NCI-H82 treated with DMSO at 0.1 percent for 48 hours (cell line): ENCODE measurements around the gene RAET1G.
"Not testable (repeated sequence)": the region's sequence is repeated elsewhere in the genome, so short reads cannot be mapped to it uniquely, and the experiment has no call there.

Source experiments
- DNase-seq: peaks from one replicate; lab custom pipeline; 2025; ENCODE audit not compliant: unreplicated experiment; lab: John Stamatoyannopoulos, UW

RAET1G gene, protein sequence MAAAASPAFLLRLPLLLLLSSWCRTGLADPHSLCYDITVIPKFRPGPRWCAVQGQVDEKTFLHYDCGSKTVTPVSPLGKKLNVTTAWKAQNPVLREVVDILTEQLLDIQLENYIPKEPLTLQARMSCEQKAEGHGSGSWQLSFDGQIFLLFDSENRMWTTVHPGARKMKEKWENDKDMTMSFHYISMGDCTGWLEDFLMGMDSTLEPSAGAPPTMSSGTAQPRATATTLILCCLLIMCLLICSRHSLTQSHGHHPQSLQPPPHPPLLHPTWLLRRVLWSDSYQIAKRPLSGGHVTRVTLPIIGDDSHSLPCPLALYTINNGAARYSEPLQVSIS

DNA sequence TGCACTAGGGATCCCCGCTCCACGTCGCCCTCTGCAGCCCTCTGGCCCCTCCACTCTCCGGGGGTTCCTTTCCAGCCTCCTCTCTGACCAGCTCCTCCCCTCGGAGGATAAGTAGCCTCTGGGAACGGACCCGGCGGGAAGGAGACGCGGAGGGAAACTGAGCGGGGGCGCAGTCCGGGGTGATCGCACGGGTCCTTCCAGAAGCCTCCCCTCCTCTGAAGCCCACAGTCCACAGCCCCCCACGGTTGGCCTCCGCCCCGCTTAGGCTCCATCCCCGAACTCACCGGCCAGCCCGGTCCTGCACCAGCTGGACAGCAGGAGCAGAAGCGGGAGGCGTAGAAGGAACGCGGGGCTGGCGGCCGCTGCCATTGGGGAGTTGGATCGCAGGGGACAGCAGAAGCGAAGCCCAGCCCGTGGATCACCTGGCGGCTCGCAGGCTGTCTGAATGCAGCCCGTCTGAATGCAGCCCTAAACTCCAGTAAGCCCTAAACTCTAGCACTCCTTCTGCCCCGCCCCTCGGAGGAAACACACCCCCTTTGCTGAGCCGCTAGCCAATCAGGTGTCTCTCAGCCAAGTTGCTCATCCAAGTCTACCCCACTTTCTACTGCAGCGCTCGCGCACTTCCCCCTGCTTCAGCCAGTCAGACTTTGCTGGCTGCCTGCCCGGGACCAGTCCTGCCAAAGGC is at the start of gene RAET1G:
RAET1G (minus strand) TSS at position 480 of the 685 bp plus-strand sequence; CDS start at position 369, 111 bp downstream.
- DNase-seq = peak; percentile 13

DNA sequence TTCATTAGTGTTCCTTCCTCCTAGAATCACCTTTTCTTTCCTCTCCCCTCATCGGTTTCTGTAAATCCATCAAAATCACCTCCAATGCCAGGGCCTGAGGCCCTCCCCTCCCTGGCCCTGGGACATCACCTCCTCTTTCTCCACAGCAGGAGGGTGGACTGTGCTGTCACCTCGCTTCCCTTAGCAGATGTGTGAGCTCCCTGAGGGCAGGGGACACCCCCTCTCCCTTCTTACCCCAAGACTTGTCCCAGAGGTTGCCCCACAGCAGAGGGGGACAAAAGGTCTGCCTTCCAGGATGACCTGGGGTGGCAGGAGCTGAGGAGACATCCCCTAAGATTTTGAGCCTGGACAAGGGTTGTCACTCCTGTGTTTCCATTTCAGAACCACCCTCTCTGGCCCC is 46.7 kb upstream of the RAET1G start:
- DNase-seq = no peak

DNA sequence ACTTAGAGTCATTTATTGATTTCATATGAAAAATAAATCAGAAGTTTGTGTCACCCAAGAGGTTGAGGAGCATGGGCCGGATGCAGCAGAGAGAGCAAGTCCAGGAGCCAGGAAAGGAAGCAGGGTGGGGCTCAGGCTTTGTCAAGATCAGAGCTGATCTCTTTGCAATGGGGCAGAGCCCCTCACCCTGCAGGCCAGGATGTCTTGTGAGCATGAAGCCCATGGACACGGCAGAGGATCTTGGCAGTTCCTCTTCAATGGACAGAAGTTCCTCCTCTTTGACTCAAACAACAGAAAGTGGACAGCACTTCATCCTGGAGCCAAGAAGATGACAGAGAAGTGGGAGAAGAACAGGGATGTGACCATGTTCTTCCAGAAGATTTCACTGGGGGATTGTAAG is 46.0 kb upstream of the RAET1G start:
- DNase-seq = not testable (repeated sequence)

DNA sequence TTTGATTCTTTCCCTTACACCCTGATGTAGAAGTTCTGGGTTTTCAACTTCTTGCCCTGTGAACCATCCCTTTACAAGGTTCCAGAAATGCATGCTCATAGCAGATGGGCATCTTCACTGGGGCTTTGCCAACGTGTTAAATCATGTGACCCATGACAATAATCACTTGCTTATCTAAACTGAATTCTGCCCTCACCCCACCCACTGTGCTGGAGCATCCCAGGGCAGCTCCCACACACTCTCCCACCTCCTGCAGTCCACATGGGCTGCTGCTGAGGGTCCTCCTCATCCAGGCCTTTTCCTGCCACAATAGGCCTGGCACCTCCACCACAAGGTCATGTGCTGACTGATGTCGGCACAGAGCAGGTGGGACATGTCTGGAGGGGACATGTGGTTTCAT is 45.1 kb upstream of the RAET1G start:
- DNase-seq = not testable (repeated sequence)

DNA sequence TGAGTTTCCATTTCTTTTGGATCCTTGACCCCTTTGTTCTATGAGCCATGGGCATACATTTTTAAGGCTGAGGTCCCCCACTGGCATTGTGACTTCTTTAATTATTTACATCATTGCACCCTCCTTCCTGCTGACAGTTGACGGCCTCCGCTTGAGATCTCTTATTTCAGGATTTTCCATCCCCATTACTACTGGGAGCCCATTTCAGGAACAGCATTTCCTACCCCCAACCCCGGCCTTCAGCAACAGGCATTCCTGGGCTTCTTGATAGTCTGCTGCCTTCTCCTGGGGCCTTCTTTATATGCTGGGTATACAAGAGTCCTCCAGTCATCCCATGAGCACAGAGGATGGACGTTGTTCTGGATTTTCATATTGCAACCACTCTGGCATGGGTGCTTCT is 44.7 kb upstream of the RAET1G start:
- DNase-seq = no peak

DNA sequence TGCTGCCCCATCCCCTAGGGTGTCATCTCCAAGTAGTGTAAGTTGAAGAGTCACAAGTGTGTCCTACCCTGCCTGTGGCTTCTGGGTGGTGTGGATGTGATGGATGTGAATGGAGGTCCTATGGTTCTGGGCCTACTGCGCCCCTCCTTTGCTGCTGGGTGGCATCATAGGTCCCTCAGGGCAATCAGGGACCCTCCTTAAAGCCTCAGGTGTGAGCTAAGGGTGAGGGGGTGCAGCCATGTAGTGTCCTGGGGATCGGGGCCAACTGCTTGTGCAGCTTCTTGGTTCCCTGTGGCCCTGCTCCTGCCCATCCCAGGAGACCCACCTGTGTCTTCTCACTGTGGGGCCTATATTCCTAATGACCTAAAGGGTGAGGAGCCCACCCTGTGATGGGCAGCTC is 43.4 kb upstream of the RAET1G start:
- not testable (repeated sequence) for DNase-seq

DNA sequence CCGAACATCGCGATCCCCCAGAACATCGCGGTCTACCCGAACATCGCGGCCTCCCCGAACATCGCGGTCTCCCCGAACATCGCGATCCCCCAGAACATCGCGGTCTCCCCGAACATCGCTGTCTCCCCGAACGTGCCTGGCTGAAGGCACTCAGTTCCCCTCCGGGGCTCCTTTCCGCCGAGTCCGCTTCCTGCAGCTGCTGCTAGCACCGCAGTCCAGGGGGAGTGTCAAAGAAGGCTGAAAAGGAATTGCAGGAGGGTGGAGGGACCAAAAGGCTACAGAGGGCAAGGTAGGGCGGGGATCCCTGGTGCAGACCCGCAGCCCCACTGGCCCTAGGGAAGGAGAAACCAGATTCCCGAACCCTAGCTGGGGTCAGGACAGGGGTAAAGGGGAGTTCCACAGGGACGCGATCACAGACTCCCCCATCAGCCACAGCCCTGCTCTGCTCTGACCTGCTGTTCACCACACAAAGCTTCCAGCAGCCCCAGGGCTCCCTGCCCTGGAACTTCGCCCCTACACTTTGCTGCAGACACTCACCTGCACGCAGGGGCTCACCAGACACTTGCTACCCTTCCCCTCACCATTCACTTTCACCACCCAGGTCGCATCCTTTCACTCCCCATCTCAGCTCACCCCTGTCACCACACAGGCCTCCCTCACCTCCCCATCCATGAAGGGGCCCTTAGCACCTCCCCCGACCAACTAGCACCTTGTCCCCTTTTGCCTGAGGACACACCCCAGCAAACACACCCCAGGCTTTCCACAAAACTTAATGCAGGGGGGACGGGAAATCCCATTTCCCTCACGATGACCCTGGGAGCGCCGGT is 42.5 kb upstream of the RAET1G start:
- DNase-seq = no peak

DNA sequence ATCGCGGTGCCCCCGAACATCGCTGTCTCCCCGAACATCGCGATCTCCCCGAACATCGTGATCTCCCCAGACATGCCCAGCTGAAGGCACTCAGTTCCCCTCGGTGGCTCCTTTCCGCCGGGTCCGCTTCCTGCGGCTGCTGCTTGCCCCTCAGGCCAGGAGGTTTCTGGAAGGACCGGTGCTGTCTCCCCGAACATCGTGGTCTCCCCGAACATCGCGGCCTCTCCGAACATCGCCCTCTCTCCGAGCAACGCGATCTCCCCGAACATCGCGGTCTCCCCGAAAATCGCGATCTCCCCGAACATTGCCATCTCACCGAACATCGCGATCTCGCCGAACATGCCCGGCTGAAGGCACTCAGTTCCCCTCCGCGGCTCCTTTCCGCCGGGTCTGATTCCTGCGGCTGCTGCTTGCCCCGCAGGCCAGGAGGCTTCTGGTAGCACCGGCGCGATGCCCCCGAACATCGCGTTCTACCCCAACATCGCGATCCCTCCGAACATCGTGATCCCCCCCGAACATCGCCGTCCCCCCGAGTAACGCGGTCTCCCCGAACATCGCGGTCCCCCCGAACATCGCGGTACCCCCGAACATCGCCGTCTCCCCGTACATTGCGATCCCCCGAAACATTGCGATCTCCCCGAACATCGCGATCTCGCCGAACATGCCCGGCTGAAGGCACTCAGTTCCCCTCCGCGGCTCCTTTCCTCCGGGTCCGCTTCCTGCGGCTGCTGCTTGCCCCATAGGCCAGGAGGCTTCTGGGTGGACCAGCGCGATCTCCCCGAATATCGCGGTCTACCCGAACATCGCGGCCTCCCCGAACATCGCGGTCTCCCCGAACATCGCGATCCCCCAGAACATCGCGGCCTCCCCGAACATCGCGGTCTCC is 41.6 kb upstream of the RAET1G start:
- DNase-seq = no peak

DNA sequence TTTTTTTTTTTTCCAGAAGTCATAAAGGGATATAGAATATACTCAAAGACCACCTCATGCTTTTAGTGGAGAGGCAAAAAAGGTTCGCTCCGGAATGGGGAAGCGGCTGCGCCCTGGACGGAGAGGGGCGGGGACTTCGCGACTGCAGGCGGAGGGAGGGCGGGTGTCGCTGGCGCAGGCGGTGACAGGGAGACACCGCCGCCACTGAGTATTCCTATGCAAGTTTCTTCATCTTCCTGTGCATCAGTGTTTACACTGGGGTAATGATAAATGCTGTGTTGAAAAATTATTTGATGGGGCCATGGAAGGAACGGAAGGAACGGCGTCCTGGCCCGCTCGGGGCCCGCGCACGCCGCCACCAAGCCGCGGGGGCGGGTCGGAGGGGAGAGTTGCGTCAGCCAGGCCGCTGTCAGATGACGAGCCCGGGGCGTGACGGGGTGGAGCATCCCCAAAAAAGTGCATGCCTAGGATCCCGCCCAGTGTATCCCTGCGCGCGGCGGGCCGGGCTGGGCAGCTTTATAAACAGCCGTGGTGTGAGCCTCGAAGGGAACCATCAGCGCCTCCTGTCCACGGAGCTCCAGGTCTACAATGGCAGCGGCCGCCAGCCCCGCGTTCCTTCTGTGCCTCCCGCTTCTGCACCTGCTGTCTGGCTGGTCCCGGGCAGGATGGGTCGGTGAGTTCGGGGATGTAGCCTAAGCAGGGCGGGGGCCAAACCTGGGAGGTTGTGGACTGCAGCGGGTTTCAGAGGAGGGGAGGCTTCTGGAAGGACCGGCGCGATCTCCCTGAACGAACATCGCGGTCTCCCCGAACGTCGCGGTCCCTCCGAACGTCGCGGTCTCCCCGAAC is 40.8 kb upstream of the RAET1G start, which contains the start of gene ULBP1:
ULBP1 (plus strand) TSS at position 482 of the 846 bp plus-strand sequence; CDS start at position 589, 107 bp downstream.
- DNase-seq = peak; percentile 28

DNA sequence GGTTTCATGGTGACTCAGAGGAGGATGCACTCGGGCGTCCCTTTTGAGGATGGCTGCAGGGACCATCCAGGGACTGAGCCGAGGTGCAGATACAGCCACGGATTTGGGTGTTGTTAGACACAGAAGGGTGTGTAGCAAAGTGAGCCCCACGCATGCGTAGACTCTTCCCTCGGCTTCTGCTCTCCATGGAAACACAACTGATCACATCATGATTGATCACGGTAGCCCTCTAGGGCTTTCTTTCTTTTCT is 40.2 kb upstream of the RAET1G start:
- no peak for DNase-seq

DNA sequence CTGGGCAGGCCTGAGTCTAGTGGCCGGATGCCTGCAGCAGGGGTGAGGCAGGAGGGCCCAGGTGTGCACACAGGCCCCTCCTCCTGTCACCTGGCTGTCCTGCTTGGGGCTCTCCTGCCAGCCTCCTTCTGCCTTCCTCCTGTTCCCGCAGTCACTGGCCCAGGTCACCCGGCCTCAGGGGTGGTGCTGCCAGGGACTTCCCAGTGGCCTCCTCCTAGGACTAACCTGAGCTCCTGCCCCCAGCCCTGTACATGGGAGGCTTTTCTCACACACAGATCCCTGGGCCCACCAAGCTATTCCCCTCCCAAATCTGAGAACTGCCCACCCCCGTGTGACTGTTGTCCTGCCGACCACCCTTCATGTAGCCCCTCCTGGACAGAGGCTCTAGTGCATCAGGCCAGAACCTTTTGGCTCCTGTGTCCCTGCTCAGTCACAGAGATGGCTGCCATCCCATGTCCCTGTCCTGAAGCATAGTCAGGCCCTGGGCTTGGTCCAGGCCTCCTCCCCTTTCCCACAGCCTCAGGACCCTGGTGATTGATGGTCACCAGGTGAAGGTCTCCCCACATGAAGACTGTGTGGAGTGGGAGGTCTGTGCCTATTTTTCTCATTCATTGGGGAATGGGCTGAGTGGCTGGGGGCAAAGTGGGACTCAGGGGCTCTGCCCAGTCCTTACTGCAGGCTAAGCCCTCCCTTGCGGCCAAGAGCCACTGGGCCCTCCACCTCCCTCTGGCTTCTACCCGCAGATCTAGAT is 39.7 kb upstream of the RAET1G start:
- no peak for DNase-seq

DNA sequence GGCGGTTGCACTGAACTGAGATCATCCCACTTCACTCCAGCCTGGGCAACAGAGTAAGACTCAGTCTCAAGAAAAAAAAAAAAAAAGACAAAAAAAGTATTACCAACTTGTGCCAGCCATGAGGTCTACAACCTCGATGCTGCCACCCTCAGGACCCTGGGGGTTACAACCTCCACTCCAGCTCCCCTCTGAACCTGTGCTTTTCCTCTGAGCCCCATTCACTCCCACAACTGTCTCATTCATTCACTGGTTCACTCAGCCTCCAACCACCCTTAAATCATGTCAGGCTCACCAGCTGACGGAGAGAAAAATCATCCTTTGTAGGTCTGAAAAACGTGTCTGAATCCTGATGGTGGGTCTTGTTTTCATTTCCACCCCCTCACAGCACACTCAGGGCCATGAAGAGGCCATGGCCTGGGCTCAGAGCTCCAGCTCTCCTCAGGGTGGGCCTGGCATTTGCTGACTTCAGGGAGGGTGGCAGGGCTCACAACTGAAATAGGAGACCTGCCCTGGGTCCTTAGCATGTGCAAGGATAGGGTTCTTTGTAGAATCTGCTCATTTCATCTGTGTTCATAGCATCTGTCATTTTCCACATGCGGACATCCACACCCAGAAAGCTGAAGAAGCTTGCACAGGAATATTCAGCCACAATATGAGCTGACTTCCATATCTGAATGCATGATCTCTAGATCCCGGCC is 39.0 kb upstream of the RAET1G start:
- no peak for DNase-seq

DNA sequence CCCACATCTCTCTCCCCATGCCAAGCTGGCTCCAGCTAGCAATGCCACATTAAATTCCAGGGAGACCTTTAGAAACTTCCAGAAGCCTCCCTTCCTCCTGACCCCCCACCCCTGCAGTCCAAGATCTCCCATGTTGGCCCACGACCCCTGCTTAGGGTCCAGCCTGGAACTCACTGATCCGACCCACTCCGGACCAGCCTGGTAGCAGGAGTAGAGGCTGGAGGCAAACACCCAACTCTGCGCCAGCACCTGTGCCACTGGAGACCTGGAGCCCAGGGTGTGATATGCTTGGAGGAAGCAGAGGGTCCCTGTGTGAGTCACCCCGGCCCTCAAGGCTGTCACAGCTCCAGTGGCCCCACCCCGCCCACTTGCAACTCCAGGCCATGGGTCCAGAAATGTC is 37.6 kb upstream of the RAET1G start:
- no peak for DNase-seq

DNA sequence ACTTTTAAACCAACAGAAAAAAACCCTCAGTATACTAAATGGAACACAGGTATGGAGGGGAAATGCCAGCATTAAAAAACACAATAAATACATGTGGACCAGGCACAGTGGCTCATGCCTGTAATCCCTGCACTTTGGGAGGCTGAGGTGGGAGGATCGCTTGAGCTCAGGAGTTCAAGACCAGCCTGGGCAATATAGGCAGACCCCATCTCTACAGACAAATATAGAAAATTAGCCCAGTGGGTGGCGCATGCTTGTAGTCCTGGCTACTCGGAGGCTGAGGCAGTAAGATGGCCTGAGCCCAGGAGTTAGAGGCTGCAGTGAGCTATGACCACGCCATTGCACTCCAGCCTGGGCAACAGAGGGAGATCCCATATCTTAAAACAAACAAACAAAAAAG is 36.9 kb upstream of the RAET1G start:
- not testable (repeated sequence) for DNase-seq

DNA sequence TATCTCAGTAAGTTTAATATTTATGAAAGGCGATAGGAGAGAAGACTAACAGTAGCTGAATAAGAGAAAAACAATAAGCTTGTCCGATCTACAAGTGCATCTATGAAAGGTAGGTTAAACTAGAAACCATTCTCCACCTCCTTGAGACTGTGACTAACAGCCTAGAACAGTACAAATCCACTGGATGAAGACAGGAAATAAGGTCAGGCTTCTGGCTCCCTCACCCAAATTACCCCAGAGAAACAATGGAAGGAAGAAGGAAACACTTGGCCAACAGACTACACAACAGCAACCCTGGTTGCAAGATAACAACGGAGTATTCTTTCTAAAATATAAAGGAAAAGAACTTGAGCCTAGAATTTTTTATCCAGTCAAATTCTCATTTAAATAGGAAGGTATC is 35.2 kb upstream of the RAET1G start:
- DNase-seq = not testable (repeated sequence)

DNA sequence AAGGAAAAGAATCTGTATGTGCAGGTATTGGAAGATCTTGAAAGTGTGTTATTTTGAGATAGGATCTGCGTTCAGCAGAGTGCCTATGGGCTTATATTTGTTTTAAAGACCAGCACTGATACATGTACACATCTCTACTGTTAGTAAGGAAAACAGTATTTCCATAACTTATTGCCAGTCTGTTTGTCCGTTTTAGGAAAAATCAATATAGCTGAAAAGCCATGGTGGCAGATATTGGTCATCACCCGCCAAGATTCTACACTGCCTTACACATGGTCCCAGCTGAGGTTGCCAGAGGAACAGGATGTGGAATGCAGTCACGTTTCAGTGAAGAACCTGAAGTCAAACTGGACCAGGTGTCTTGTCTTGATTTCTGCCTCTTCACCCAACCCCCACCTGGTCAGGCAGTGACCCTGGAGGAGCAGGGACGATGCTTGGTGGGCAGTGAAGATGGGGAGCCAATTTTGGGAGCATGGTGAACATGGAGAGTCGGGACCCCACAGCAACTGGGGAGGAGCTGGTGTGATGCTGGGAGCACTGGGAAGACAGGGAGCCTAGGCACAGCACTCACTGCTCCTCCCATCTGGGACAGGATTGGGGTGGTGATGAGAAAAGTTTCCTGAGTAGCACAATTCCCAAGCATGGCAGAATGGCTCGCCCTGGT is 32.9 kb upstream of the RAET1G start:
- DNase-seq = not testable (repeated sequence)

DNA sequence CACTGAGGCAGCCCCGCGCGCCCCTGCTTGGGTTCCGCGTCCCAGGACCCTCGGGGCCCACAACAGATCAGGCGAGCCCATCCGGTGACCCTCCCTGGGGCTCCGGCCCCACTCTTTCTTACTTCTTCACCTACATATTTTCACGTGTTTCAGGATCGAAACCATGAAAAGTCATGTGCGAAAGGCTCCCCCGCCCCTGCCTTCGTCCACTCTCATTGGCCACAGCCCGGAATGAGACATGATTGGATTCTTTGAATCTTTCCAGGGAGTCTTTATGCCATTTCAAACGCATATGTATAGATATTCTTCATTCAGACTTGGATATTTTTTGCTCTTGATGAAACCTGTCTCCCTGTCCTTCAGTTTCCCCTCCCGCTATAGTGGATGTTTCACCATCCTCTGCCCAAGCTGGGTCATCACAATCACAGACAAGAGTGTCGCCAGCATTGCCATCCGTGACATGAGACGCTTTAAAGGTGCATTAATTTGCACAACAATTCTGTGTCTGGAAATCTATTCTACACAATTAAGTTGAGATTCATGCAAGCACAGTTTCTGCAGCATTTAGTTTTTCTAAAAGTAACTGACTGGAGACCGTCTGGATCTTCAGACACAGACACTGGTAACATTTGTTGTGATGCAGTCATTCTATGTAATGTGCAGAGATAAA is 32.2 kb upstream of the RAET1G start:
- DNase-seq = not testable (repeated sequence)
